Measurements from ENCODE around the gene RBM6. TPM values are rescaled to one million over a fixed set of nuclear protein-coding genes. Genes with fewer than 3 reads are reported as not detected.

RBM6 gene
- total RNA-seq, 1 experiment from 2014 or later, result 90.7 TPM

GRCh38 chr3:49926117-49926728, 13.7 kb upstream of the RBM6 start:
- no peaks in the 10 kb centered on the region for H3K9me3 ChIP-seq (ENCODE audit: control insufficient read depth, low read depth, low read length)
- H3K79me2 ChIP-seq (ENCODE audit: insufficient read depth, low read length), result no peaks in the 10 kb centered on the region
- Mint-ChIP-seq H3K4me1 (peaks cover 17 to 22% of the 10 kb centered on the region in 2 experiments), H3K27ac (no peak overlapping the region; a peak in 2 of 7 replicates), H3K36me3 (ENCODE audit: insufficient read depth in 1 of 3, low read depth in 3 of 3) (no peaks in the 10 kb centered on the region), H3K4me3 (no peak overlapping the region), H3K27me3 (ENCODE audit: low read depth) (no peaks in the 10 kb centered on the region), H3K9me3 (no peaks in the 10 kb centered on the region)
- H4K91ac ChIP-seq (ENCODE audit: insufficient read length, low read depth, low read length), result no peak overlapping the region
- H4K20me1 ChIP-seq (ENCODE audit: control insufficient read depth, insufficient read depth, insufficient read length), result no peaks in the 10 kb centered on the region
- H3T11ph ChIP-seq (ENCODE audit: low read length), result no peak overlapping the region
- H3K4ac ChIP-seq (ENCODE audit: low read depth, low read length), result no peak overlapping the region
- H2BK120ac ChIP-seq (ENCODE audit: low read depth, low read length, poor library complexity, severe bottlenecking), result no peak overlapping the region
- H4K5ac ChIP-seq (ENCODE audit: insufficient read length, low read depth, low read length), result no peak overlapping the region
- H2AK5ac ChIP-seq (ENCODE audit: insufficient read length, low read length), result no peak overlapping the region
- no peak overlapping the region for H3K14ac ChIP-seq (ENCODE audit: insufficient read depth, low read length)
- no peaks in the 10 kb centered on the region for H3K4me1 ChIP-seq (ENCODE audit: insufficient read depth, low read length)
- no peak overlapping the region for H3K9ac ChIP-seq (ENCODE audit: extremely low read depth, insufficient read length, low read length)
- no CpG with 5 or more reads among the region's 4 CpGs for WGBS (ENCODE audit: extremely low coverage, insufficient read length, low lambda C conversion rate)
- no peak overlapping the region for H3K56ac ChIP-seq (ENCODE audit: insufficient read length, low read depth, low read length)
- no peak overlapping the region for H2BK5ac ChIP-seq (ENCODE audit: insufficient read length, low read length)
- no peak for DNase-seq
- no peak for TF ChIP-seq CTCF (conservative IDR thresholded peaks at IDR 0.05)
- no peaks in the 10 kb centered on the region for H3K27me3 ChIP-seq (ENCODE audit: insufficient read depth, low read length)
- no peak overlapping the region for H2BK20ac ChIP-seq (ENCODE audit: low read depth, low read length, poor library complexity, severe bottlenecking)
- no peak overlapping the region for H2BK15ac ChIP-seq (ENCODE audit: low read depth, low read length)
- no peaks in the 10 kb centered on the region for H3K79me1 ChIP-seq (ENCODE audit: insufficient read depth, low read depth, low read length, poor library complexity, severe bottlenecking)
- H2AFZ ChIP-seq (ENCODE audit: low read length), result no peak overlapping the region
- no peak overlapping the region for H3K23ac ChIP-seq (ENCODE audit: insufficient read length, low read depth, low read length)
- no peak overlapping the region for H2BK12ac ChIP-seq (ENCODE audit: insufficient read length, low read depth, low read length)
- H3K27ac ChIP-seq (ENCODE audit: insufficient read length, low read depth, low read length), result no peak overlapping the region
- peaks cover 2% of the 10 kb centered on the region for H3K23me2 ChIP-seq (ENCODE audit: insufficient read length, low read depth, low read length, poor library complexity, severe bottlenecking)
- H4K8ac ChIP-seq (replicated peaks; ENCODE audit: insufficient read length, low read depth, low read length), result no peak overlapping the region
- H3K18ac ChIP-seq (ENCODE audit: insufficient read length, low read depth, low read length), result no peak overlapping the region
- no peak overlapping the region for H3K4me2 ChIP-seq (ENCODE audit: insufficient read depth, insufficient read length, low read length)
